AG04450 (cell line): Measurements from ENCODE around the gene SYT15. TPM values are rescaled to one million over a fixed set of nuclear protein-coding genes. Genes with fewer than 3 reads are reported as not detected.

Source experiments
- CTCF ChIA-PET: fragments of 300-600, 350-600 bp; formaldehyde crosslinking; extraction: SDS; loops from one replicate; lab custom pipeline; 2022; ENCODE audit warnings: antibody characterized with exemption, inconsistent platforms; lab: Charles Lee
- POLR2A ChIA-PET: fragments of 350-600 bp; formaldehyde crosslinking; extraction: SDS; loops from one replicate; lab custom pipeline; 2021; ENCODE audit warnings: antibody characterized with exemption, inconsistent platforms; lab: Yijun Ruan, JAX
- DNase-seq: peaks from one replicate; pipeline ENCODE4 v3.0.0-alpha.2; 2011; ENCODE audit warnings: low read depth, low spot score
- H3K27ac ChIP-seq: one replicate; pipeline ENCODE4 v1.5.1; 2012; ENCODE audit warnings: low read depth, low read length, control low read depth
- H3K27me3 ChIP-seq: one replicate; pipeline ENCODE4 v1.6.0; 2012; ENCODE audit warnings: low read length; ENCODE audit not compliant: control insufficient read depth, insufficient read depth
- H3K4me3 ChIP-seq: 2 replicates; pipeline ENCODE4 v1.5.1; 2011; ENCODE audit warnings: mild to moderate bottlenecking, low read depth, low read length, control low read depth
- H3K9me3 ChIP-seq: 2 replicates; pipeline ENCODE4 v1.5.1; 2012; ENCODE audit warnings: low read length; ENCODE audit not compliant: control insufficient read depth, insufficient read depth
- polyA plus RNA-seq: library from polyadenylated mRNA; depleted of rRNA; stranded (reverse); fragments of >200 nt; gene quantifications from 2 replicates; pipeline ENCODE4 v1.2.3, GENCODE V29; 2011
- TF ChIP-seq, protein P1 (sequence below): IDR thresholded peaks from 2 replicates; pipeline ENCODE4 v1.5.1; 2011; ENCODE audit warnings: low read depth, low read length, control low read depth, inconsistent platforms

Gene SYT15
- polyA plus RNA-seq, 1 experiment: 0.15 TPM

DNA sequence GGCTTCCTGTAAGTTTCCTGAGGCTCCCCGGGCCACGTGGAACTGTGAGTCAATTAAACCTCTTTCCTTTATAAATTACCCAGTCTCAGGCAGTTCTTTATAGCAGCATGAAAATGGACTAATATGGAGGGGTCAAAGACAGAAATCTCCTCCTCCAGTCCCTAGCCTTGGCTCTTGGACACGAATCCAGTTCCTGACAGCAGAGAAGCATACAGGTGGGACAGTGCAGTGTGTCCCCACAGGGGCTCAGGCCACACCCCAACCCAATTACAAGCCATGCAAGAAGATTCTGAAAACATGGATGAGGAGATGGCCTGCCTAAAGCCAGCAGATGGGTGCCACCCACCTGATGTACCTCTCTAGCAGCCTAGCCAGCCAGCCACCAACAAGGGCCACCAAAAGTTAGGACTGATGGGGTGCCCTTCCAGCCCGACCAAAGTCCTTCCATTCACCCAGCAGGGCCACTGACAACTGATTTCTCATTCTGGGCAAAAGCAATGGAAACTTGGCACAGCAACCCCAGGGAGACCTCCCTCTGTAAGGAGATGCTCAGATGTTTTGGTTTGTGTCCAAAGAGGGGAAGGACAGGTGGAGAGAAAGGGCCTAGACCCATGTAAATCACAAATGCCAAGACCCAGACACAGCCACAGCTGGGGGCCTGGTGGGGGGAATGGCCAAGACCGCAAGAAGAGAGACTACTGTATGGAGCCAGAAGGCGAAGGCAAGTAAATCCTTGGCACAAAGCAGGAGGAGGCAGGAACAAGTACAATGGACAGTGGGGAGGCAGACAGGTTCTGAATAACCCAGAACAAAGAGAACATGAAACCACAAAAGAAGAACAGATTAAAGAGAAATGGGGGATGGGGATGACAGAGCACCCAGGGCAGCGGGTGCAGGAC is 36.1 kb upstream of the SYT15 start:
- DNase-seq: no peak
- Histone ChIP-seq H3K4me3 (no peak overlapping the region), H3K27ac (no peak overlapping the region), H3K27me3 (peaks cover 12% of the 10 kb centered on the region), H3K9me3 (no peaks in the 10 kb centered on the region)
- ChIA-PET POLR2A (interaction anchor here (0.6 kb wide), 1 partner anchor 264 kb away, joined by 3 read pairs; no protein-coding TSS in a partner anchor), CTCF (interaction anchor here (2.9 kb wide), 1 partner anchor 26 kb away, joined by 11 read pairs; no protein-coding TSS in a partner anchor)
- TF ChIP-seq, protein P1, sequence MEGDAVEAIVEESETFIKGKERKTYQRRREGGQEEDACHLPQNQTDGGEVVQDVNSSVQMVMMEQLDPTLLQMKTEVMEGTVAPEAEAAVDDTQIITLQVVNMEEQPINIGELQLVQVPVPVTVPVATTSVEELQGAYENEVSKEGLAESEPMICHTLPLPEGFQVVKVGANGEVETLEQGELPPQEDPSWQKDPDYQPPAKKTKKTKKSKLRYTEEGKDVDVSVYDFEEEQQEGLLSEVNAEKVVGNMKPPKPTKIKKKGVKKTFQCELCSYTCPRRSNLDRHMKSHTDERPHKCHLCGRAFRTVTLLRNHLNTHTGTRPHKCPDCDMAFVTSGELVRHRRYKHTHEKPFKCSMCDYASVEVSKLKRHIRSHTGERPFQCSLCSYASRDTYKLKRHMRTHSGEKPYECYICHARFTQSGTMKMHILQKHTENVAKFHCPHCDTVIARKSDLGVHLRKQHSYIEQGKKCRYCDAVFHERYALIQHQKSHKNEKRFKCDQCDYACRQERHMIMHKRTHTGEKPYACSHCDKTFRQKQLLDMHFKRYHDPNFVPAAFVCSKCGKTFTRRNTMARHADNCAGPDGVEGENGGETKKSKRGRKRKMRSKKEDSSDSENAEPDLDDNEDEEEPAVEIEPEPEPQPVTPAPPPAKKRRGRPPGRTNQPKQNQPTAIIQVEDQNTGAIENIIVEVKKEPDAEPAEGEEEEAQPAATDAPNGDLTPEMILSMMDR: no peak

DNA sequence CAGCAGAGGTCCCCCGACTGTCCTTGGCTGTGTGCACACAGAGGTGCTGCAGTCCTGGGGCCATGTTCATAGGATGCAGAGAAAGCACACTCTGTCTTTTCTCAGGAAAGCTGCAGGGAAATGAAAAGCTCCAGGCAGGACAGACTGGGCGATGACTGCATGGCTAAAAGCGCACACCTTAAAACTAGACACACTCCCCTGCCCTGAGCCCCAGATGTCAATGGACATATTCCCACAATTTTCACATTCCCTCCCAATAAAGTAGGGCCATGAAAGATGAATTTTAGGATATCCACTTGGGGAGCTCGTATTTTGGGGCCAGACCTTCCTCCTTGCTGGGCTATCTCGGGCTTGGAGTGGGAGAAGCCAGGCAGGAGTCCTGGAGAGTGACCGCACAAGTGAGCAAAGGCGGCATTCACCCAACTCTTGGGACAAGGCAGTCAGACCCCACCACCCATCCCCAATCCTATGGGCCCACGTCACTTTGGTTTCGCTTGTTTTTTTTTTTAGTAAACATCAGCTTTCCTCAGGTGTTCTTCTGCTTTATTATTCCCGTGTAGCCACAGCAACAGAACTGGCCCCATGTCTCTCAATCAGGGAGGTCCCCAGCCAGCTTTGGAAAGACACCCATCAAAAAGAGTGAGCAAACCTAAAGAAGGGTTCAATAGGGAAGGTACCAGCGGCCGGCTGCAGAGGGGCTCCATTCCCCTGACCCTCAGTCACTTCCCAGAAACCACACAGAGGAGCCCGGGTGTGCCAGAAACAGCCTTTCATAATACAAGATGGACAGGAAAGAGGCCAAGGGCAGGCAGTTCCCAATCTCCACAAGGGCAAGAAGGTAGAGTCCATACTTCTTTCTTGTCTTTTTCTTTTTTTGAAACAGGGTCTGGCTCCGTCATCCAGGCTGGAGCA is 35.2 kb upstream of the SYT15 start:
- ChIA-PET POLR2A (interaction anchor here (0.6 kb wide), 1 partner anchor 263 kb away, joined by 3 read pairs; no protein-coding TSS in a partner anchor), CTCF (interaction anchor here (1.2 to 2.9 kb wide), 3 partner anchors 15 to 27 kb away, joined by 3 to 11 read pairs (median 3); no protein-coding TSS in a partner anchor)
- Histone ChIP-seq H3K4me3 (no peak overlapping the region), H3K27ac (no peak overlapping the region), H3K9me3 (no peaks in the 10 kb centered on the region), H3K27me3 (peaks cover 15% of the 10 kb centered on the region)
- no peak for DNase-seq
- TF ChIP-seq, protein P1: no peak

DNA sequence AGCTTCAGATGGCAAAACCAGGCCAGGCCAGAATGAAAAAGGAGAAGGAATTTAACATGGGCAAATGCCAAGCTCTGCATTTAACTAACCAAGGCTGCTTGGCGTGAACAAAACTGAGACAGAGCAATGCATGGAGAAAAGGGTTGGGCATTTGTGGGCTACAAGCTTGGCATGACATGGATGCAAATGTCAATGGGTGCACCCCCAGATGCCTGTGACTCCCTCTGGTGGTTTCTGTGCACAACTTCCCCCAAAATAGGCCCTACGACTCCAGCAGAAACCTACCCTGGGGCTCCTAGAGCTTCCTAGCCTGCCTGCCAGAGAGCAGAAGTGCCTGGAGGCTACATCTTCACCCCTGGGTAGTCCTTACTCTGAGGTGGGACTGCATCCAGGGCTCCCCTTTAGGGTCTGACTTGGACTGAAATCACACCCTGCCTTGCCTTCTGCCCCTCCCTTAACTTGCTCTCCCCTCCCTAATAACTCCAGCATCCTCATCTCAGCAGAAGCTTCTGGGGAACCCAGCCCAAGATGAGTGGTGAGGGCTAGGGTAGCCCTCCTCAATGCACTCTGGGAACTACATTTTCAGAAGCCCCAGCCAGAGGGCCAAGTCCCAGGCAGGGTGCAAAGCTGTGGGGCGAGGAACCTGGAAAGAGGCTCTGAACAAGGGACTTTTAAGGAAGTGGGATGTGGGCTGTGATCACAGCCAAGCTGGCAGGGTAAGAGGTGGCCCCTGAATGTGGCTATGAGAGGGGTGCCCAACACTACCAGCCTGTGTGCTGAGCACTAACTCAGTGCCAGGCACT is 33.7 kb upstream of the SYT15 start:
- TF ChIP-seq, protein P1: peak; percentile 61
- no peaks in the 10 kb centered on the region; the same call in 1 of the 2 replicates for H3K9me3 ChIP-seq
- no peak for DNase-seq
- H3K27ac ChIP-seq: no peak overlapping the region
- no peak overlapping the region for H3K4me3 ChIP-seq
- ChIA-PET POLR2A (interaction anchor here (0.8 kb wide), 1 partner anchor 21 kb away, joined by 3 read pairs; no protein-coding TSS in a partner anchor), CTCF (interaction anchor here (0.8 to 2.9 kb wide), 6 partner anchors 9 to 320 kb away, joined by 3 to 11 read pairs (median 3); no protein-coding TSS in a partner anchor)
- peaks cover 15% of the 10 kb centered on the region for H3K27me3 ChIP-seq

DNA sequence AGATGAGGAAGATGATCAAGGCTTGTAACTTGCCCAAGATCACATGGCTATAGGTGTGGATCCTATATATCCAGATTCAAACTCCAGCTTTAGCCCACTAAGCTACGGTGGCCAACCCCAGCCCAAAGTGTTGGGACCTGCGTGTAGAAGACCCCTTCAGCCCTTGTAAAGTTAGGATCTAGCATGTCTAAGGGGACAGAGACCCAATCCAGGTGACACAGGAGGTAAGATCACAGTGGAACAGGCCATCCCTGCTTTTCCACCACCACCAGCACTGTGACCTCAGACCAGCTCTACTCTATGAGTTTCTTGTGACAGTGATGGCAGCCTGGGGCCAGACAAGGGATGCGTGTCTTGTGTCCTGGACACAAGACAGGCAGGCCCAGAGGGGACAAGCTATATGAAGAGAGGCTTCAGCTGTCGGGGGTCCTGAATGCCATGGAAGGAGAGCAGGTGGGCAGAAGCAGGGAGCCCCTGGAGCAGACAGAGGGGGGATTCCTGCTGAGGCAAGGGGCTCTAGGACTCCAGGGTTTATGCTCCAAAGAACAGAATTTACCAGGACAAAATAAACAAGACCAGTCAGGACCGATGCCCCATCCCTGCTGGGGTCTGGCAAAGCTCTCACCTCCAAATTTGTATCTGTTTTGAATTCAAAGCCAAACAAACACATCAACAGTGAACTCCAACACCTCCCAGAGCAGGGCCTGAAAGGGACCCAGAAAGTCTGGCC is 32.9 kb upstream of the SYT15 start:
- H3K9me3 ChIP-seq: no peaks in the 10 kb centered on the region; the same call in 1 of the 2 replicates
- no peak for DNase-seq
- H3K27me3 ChIP-seq: peaks cover 22% of the 10 kb centered on the region
- H3K4me3 ChIP-seq: no peak overlapping the region
- POLR2A ChIA-PET: interaction anchor here (0.8 kb wide), 1 partner anchor 22 kb away, joined by 3 read pairs; no protein-coding TSS in a partner anchor
- H3K27ac ChIP-seq: no peak overlapping the region
- CTCF ChIA-PET: interaction anchor here (0.8 to 2.9 kb wide), 2 partner anchors 8 to 30 kb away, joined by 3 to 11 read pairs; no protein-coding TSS in a partner anchor
- TF ChIP-seq, protein P1: no peak
